Measurements from ENCODE around the gene POLA2.

DNA sequence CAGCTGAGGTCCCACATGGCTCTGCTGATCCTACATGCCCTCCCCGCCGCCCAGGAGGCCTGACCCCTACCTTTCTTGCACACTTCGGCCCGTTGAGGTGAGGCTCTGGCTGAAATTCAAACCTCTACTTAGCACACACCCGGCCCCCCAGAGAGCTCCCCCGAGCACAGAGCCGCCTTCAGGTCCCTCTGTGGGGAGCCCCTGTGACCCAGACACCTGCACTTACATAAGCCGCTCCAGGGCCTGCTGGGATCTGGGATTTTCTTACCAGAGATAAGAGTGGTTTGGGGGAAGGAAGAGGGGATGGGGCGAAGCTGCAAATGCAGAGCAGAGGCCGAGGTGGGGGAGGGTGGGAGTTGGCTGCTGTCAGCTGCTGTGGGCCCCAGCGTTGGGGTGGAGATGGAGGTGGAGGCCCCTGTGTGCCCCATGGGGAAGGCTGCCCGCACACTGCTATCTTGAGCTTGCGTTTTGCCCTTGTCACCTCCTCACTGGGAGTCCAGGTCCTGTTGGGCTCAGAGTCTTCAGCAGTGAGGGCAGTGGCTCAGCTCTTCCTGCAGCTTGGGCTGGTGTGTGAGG lies 49.4 kb upstream of the POLA2 start:
- TF ChIP-seq POLR2AphosphoS5 (IDR thresholded peaks at IDR 0.05) (no peak), EP300 (IDR thresholded peaks at IDR 0.05) (no peak)
- TF ChIP-seq, protein P1, sequence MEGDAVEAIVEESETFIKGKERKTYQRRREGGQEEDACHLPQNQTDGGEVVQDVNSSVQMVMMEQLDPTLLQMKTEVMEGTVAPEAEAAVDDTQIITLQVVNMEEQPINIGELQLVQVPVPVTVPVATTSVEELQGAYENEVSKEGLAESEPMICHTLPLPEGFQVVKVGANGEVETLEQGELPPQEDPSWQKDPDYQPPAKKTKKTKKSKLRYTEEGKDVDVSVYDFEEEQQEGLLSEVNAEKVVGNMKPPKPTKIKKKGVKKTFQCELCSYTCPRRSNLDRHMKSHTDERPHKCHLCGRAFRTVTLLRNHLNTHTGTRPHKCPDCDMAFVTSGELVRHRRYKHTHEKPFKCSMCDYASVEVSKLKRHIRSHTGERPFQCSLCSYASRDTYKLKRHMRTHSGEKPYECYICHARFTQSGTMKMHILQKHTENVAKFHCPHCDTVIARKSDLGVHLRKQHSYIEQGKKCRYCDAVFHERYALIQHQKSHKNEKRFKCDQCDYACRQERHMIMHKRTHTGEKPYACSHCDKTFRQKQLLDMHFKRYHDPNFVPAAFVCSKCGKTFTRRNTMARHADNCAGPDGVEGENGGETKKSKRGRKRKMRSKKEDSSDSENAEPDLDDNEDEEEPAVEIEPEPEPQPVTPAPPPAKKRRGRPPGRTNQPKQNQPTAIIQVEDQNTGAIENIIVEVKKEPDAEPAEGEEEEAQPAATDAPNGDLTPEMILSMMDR (IDR thresholded peaks at IDR 0.05), result no peak
